ENCODE data around the gene CRYBB2. TPM values are rescaled to one million over a fixed set of nuclear protein-coding genes. Genes with fewer than 3 reads are reported as not detected.
A peak's percentile ranks its signal among the peaks of the same experiment; 100 is the strongest.
"Not testable (repeated sequence)": the region's sequence is repeated elsewhere in the genome, so short reads cannot be mapped to it uniquely, and the experiment has no call there.

The CRYBB2 gene
- total and polyA plus RNA-seq, 5 donors: not detected

DNA sequence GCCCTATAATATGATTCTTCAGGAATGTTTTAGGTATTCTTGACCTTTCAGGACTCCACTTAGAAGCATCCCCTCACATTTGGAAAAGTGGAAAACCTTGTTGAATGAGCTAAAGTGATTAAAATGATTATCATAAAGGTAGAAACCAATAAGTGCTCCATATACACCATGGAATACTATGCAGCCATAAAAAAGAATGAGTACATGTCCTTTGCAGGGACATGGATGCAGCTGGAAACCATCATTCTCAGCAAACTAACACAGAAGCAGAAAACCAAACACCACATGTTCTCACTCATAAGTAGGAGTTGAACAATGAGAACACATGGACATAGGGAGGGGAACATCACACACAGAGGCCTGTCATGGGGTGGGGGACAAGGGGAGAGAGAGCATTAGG is 14.3 kb downstream of the CRYBB2 start:
- ATAC-seq; H3K4me1 ChIP-seq (ENCODE audit: control insufficient read depth, insufficient read depth, low read length); H3K27ac ChIP-seq (ENCODE audit: low read length); H3K9me3 ChIP-seq (ENCODE audit: control insufficient read depth, low read length); DNase-seq; H3K4me3 ChIP-seq (ENCODE audit: low read length); intact Hi-C loops (cut with DNase I); H3K27me3 ChIP-seq (ENCODE audit: control insufficient read depth, insufficient read depth): not testable (repeated sequence)

DNA sequence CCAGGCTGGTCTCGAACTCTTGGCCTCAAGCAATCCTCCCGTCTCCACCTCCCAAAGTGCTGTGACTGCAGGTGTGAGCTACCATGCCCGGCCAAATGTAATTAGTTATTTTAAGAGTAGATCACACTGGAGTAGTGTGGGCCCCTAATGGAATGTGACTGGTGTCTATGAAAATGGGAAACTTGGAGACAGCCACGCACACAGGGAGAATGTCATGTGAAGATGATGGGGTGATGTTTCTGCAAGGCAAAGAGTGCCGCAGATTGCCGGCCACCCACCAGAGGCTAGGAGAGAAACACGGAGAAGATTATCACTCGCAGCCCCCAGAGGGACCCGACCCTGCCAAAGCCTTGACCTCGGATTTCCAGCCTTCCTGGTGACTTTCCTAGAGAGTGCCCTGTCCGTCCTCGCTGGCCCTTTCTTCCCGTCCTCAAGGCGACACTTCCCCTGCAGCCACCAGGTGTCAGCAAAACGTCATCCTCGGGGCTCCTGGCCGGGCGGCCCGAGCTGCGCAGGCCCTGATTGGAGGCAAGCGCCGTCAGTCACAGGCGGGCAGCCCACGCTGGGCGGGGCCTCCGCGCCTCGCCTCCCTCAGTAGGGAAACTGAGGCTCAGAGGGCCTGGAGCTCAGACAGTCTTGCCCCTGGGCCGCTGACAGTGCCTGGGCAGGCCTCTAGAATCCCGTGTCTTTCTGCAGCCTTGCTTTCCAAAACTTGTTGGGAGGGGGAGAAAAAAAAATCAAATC is 16.3 kb downstream of the CRYBB2 start:
- Histone ChIP-seq H3K4me1 (ENCODE audit: control insufficient read depth, insufficient read depth, low read length) (no peaks in the 10 kb centered on the region), H3K9me3 (ENCODE audit: control insufficient read depth, low read length) (no peaks in the 10 kb centered on the region), H3K27ac (ENCODE audit: low read length) (no peak overlapping the region), H3K27me3 (ENCODE audit: control insufficient read depth, insufficient read depth) (no peaks in the 10 kb centered on the region), H3K4me3 (ENCODE audit: low read length) (no peak overlapping the region)
- ATAC-seq: peak; percentile 91 to 95
- WGBS: 12% methylated on average over 30 of the region's 30 CpGs
- intact Hi-C loops (cut with DNase I): no loop called here
- peak; percentile 83 to 92 (median 87) for DNase-seq

DNA sequence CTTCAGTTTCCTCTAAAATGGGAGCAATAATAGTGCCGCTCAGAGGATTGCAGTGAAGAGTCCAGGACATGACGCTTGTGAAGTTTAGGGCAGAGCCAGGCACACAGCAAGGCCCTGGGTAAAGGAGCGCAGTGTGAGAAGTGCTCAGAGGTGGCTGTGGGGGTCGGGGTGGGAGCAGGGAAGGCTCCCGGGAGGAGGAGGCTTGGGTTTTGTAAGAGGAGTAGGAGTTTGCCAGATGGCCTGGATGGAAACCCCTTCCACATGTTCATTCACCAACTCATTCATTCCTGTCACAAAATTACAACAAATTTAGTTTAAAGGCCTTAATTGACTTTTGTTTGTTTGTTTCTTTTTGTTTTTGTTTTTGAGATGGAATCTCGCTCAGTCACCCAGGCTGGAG is 17.0 kb downstream of the CRYBB2 start:
- Histone ChIP-seq H3K27me3 (ENCODE audit: control insufficient read depth, insufficient read depth) (no peaks in the 10 kb centered on the region), H3K4me3 (ENCODE audit: low read length) (no peak overlapping the region), H3K9me3 (ENCODE audit: control insufficient read depth, low read length) (no peaks in the 10 kb centered on the region), H3K27ac (ENCODE audit: low read length) (no peak overlapping the region), H3K4me1 (ENCODE audit: control insufficient read depth, insufficient read depth, low read length) (no peaks in the 10 kb centered on the region)
- intact Hi-C loops (cut with DNase I): no loop called here
- DNase-seq (no peak), ATAC-seq (no peak)
- WGBS: 86% methylated on average over 6 of the region's 6 CpGs

DNA sequence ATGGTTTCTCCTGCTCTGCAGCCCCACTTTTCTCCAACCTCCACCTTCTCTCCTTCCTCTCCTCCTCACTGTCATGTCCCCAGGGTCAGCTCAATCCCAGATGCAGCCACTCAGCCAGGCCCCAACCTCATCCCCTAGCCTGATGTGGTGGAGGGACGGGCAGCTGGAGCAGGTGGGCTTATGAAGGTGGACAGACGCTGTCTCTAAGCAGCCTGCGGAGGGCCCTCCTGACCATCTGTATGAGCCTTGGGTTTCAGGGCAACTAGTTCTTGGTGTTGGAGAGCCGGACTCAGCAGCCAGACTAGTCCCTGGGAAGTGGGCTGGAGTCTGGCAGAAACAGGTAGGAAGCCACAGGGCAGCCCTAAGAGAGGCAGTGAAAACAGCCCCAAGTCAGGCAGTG is 18.1 kb downstream of the CRYBB2 start:
- Histone ChIP-seq H3K9me3 (ENCODE audit: control insufficient read depth, low read length) (no peaks in the 10 kb centered on the region), H3K27ac (ENCODE audit: low read length) (no peak overlapping the region), H3K27me3 (ENCODE audit: control insufficient read depth, insufficient read depth) (no peaks in the 10 kb centered on the region), H3K4me1 (ENCODE audit: control insufficient read depth, insufficient read depth, low read length) (no peaks in the 10 kb centered on the region), H3K4me3 (ENCODE audit: low read length) (no peak overlapping the region)
- ATAC-seq (no peak), DNase-seq (no peak)
- 75% methylated on average over 4 of the region's 4 CpGs for WGBS
- intact Hi-C loops (cut with DNase I): no loop called here

DNA sequence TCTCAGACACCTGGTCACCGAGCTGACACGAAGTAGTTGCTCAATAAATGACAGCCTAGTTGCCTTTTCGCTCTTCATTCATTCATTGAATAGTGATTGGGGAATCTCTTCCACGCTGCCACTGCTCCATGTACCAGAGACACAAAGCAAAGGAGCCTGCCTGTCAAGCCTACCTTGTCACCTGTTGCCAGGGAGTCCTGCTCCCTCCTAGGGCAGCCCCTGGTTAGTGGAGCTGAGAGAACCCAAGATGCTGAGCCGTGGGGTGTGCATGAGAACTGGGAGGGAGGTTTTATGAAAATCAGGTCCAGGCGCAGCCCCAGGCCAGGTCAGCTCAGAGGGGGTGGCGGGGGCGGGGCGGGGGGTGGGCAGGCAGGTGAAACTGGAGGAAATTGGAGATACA is 18.6 kb downstream of the CRYBB2 start:
- H3K27me3 ChIP-seq (ENCODE audit: control insufficient read depth, insufficient read depth); ATAC-seq; H3K4me1 ChIP-seq (ENCODE audit: control insufficient read depth, insufficient read depth, low read length); H3K27ac ChIP-seq (ENCODE audit: low read length); H3K4me3 ChIP-seq (ENCODE audit: low read length); intact Hi-C loops (cut with DNase I); H3K9me3 ChIP-seq (ENCODE audit: control insufficient read depth, low read length); DNase-seq: not testable (repeated sequence)
- 63% methylated on average over 9 of the region's 9 CpGs for WGBS

DNA sequence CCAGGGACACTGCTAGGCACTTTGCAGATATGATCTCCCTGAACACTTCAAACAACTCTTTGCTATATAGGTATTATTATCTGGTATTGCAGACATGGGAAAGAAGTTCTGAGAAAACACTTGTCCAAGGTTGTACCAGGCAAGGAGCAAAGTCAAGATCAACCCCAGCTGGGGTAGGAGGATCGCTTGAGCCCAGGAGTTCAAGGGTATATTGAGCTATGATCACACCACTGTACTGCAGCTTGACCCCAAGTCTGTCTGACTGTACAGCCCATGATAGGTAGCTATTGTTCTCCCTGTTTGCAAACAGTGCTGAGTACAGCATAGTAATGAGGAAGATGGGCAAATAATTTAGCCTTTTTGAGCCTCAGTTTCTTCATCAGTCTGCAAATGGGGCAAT is 35.7 kb downstream of the CRYBB2 start:
- intact Hi-C loops (cut with DNase I); H3K27ac ChIP-seq (ENCODE audit: low read length); H3K9me3 ChIP-seq (ENCODE audit: control insufficient read depth, low read length); H3K27me3 ChIP-seq (ENCODE audit: control insufficient read depth, insufficient read depth); ATAC-seq; H3K4me3 ChIP-seq (ENCODE audit: low read length); H3K4me1 ChIP-seq (ENCODE audit: control insufficient read depth, insufficient read depth, low read length); DNase-seq: not testable (repeated sequence)
- 65% methylated on average over 1 of the region's 1 CpG for WGBS

DNA sequence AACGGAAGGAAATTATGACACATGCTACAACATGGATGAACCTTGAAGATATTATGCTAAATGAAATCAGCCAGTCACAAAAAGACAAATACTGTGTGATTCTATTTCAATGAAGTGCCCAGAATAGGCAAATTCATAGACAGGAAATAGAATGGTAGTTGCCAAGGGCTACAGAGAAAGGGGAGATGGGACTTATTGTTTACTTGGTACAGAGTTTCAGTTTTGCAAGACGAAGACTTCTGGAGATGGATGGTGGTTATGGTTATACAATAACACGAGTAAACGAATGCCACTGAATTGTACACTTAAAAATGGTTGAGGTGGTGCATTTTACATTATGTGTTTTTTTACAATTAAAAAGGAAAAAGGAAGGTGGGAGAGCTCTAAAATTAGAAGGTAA is 48.1 kb downstream of the CRYBB2 start:
- ATAC-seq; H3K4me3 ChIP-seq (ENCODE audit: low read length); H3K27me3 ChIP-seq (ENCODE audit: control insufficient read depth, insufficient read depth); DNase-seq; H3K9me3 ChIP-seq (ENCODE audit: control insufficient read depth, low read length); H3K4me1 ChIP-seq (ENCODE audit: control insufficient read depth, insufficient read depth, low read length); H3K27ac ChIP-seq (ENCODE audit: low read length): not testable (repeated sequence)
- intact Hi-C loops (cut with DNase I): loop anchor here in 1 of 4 donors (5.0 kb wide), 1 partner anchor 255 kb away; no protein-coding TSS in a partner anchor
- 77% methylated on average over 4 of the region's 4 CpGs for WGBS

DNA sequence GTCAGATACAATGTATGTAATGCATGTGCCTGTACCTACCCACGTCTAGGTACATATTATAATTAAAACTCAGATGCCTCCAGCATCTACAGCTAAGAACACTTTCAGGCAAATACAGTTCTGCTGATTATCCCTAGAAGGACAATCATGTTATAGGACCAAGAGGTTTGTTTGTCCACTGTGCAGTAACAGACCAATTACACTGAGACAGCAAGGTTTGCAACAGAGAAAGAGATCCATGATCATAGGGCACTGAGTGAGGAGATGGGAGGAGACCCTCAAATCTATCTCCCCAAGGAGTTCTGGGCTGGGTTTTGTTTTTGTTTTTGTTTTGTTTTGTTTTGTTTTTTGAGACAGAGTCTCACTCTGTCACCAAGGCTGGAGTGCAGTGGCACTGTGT is 49.5 kb downstream of the CRYBB2 start:
- WGBS: 73% methylated on average over 1 of the region's 1 CpG
- not testable (repeated sequence) for H3K27ac ChIP-seq (ENCODE audit: low read length); DNase-seq; H3K4me3 ChIP-seq (ENCODE audit: low read length); H3K9me3 ChIP-seq (ENCODE audit: control insufficient read depth, low read length); H3K27me3 ChIP-seq (ENCODE audit: control insufficient read depth, insufficient read depth); ATAC-seq; H3K4me1 ChIP-seq (ENCODE audit: control insufficient read depth, insufficient read depth, low read length)
- intact Hi-C loops (cut with DNase I): loop anchor here in 1 of 4 donors (5.0 kb wide), 1 partner anchor 253 kb away; no protein-coding TSS in a partner anchor

DNA sequence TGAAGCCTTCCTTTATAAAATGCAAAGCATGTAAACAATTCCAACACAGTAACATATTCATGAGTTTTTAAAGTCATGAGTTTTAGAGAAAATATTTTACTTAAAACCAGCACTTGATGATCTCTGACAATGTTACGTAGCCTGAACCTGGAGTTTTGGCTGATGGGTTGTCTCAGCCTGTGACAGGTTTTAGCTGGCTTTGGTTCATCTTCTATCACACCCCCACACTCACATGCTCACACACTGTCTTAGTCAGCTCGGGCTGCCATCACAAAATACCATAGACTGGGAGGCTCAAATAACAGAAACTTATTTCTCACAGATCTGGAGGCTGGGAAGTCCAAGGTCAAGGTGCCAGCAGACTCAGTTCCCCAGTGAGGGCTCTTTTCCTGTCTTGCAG is 50.6 kb downstream of the CRYBB2 start:
- H3K27ac ChIP-seq (ENCODE audit: low read length); H3K9me3 ChIP-seq (ENCODE audit: control insufficient read depth, low read length); DNase-seq; H3K4me3 ChIP-seq (ENCODE audit: low read length); ATAC-seq; intact Hi-C loops (cut with DNase I); H3K4me1 ChIP-seq (ENCODE audit: control insufficient read depth, insufficient read depth, low read length); H3K27me3 ChIP-seq (ENCODE audit: control insufficient read depth, insufficient read depth): not testable (repeated sequence)
- WGBS: 50% methylated on average over 2 of the region's 2 CpGs

DNA sequence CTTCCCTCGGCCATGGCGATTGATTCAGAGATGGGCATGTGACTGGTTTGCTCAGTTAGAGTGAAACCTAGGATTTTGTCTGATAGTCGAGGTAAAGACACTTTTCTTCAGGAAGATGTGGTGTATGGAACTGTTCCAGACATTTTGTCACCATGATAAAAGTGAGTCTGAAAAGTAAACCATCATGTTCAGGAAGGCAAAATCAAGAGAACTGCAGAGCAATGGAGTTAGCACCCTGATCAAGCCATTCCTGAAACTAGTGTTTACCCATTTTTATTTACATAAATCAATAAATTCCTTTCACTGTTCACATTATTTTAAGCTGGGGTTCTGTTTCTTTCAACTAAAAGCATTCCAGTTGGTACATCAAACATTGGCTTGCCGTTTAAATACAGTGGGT is 53.8 kb downstream of the CRYBB2 start:
- H3K9me3 ChIP-seq (ENCODE audit: control insufficient read depth, low read length); DNase-seq; intact Hi-C loops (cut with DNase I); H3K27ac ChIP-seq (ENCODE audit: low read length); H3K27me3 ChIP-seq (ENCODE audit: control insufficient read depth, insufficient read depth); ATAC-seq; H3K4me1 ChIP-seq (ENCODE audit: control insufficient read depth, insufficient read depth, low read length); H3K4me3 ChIP-seq (ENCODE audit: low read length): not testable (repeated sequence)
- WGBS: 80% methylated on average over 4 of the region's 4 CpGs

DNA sequence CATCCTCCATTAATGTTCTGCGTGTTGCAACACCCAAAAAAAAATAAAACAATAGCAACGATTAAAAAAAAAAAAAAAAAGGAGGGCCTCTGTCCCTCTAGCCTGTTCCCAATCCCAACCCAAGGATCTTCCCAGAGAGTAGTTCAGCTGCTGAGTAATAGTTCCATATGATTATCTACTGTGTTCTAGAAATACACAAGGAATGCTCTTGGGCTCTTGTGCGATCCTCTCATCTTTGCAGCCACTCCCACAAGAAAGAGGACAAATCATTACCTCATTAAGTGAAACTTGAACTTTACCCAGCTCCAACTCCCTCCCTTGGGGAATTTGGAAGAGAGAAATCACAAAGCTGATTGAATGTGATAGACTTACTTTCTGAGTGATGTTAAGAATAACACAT is 54.5 kb downstream of the CRYBB2 start:
- H3K27me3 ChIP-seq (ENCODE audit: control insufficient read depth, insufficient read depth); DNase-seq; H3K9me3 ChIP-seq (ENCODE audit: control insufficient read depth, low read length); ATAC-seq; H3K4me1 ChIP-seq (ENCODE audit: control insufficient read depth, insufficient read depth, low read length); intact Hi-C loops (cut with DNase I); H3K27ac ChIP-seq (ENCODE audit: low read length); H3K4me3 ChIP-seq (ENCODE audit: low read length): not testable (repeated sequence)
- 83% methylated on average over 3 of the region's 3 CpGs for WGBS

DNA sequence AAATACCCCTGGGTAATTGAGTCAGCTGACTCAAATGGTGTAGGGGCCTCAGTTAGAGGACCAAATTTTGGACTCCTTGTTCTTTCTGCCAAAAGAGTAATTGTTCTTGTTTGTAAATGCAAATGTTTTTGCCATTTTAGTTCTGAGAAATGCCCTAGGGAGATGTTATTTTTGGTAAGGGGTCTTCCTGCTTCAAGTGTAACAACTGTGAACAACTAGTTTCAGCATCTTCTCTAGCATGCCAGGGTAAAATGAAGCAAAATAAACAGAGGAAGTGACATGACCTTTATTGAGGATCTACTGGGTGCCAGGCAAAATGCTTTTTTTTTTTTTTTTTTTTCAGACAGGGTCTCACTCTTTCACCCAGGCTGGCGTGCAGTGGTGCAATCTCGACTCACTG is 60.7 kb downstream of the CRYBB2 start:
- 62% methylated on average over 2 of the region's 2 CpGs for WGBS
- H3K4me1 ChIP-seq (ENCODE audit: control insufficient read depth, insufficient read depth, low read length); H3K27me3 ChIP-seq (ENCODE audit: control insufficient read depth, insufficient read depth); H3K9me3 ChIP-seq (ENCODE audit: control insufficient read depth, low read length); DNase-seq; intact Hi-C loops (cut with DNase I); ATAC-seq; H3K27ac ChIP-seq (ENCODE audit: low read length); H3K4me3 ChIP-seq (ENCODE audit: low read length): not testable (repeated sequence)
